ACHN (cell line): ENCODE data around the gene PLAGL2.

ENCODE experiments used
- DNase-seq: peaks from one replicate; pipeline ENCODE4 v3.0.0-alpha.2; 2015
- in situ Hi-C: cut with HindIII; loops from 2 replicates; pipeline ENCODE4 v1.10.0; 2017; ENCODE audit warnings: low sequenced_read_pairs, low pct_ligation_motif_present, low pct_unique_long_range_greater_than_20kb

Gene PLAGL2

DNA sequence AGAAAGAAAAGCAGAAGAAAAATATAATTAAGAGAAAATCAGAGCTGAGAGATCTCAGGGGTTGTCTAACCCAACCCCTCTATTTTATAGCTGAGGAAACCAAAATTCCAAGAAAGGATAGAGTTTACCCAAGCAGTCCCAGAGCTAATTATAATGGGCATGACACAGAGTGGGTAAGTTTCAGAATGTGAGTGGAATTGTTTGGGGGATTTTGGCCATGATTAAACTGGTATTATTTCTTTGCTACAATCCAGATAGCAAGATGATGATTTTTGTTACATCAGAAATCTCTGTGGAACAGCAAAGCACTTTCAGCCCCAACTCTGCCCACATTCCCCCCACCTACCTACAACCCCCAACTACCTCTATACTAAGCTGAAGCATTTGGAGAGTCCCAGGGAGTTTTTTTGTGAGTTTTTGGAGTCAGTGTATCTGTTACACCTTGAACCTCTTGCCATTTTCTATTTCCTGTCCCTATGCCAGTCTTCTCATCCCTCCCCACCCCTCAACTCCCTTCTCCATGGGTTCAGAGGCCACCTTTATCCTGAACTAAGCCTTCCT lies 24.9 kb upstream of the PLAGL2 start:
- DNase-seq = no peak
- in situ Hi-C loops = no loop called here

DNA sequence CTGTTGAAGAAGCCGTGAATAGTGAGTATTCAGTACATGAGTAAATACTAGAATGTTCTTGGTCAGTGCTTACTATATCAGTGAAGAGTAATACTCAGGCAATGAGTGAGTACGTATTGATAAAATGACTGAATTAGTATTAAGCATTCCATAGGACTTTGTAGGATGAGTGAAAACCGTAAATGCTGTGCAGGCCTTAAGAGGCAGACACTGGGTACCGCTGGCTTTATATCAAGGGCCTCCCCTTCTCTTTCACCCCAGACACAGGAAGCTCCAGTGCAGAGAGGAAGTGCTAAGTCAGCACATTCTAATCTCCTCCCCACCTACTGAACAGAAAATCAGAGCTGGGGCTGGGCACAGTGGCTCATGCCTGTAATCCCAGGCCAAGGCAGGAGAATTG lies 24.3 kb upstream of the PLAGL2 start:
- in situ Hi-C loops = no loop called here
- no peak for DNase-seq

DNA sequence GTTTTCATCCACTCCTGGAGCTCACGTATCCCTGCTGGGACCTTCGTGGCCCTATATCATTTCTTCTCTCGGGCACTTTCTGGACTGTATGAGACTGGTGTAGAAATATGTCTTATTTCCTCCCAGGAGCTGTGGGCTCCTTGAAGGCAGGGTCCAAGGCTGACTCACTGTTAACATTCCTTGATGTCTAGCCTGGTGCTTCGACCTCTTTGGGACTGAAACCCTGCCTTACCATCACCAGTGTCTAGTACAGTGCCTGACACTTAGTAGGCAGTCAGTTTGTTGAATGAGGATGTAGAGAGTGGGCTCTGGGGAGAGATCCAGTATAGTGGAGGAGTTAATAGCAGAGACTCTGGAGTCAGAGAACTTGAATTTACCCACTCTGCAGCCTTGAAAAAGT lies 23.7 kb upstream of the PLAGL2 start:
- DNase-seq = no peak
- in situ Hi-C loops = no loop called here

DNA sequence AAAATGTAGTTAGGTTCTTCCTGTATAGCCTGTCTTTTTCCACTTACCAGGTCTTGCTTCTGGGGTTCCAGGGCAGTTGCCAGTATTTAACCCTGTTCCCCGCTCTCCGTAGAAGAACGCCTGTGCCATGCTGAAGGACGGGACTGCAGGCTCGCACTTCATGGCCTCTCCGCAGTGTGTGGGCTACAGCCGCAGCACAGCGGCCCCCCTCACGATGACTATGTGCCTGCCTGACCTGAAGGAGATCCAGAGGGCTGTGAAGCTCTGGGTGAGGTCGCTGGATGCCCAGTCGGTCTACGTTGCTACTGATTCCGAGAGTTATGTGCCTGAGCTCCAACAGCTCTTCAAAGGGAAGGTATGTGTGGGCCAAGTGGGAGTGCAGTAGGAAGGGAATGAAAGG lies 23.2 kb upstream of the PLAGL2 start:
- in situ Hi-C loops = no loop called here
- no peak for DNase-seq

DNA sequence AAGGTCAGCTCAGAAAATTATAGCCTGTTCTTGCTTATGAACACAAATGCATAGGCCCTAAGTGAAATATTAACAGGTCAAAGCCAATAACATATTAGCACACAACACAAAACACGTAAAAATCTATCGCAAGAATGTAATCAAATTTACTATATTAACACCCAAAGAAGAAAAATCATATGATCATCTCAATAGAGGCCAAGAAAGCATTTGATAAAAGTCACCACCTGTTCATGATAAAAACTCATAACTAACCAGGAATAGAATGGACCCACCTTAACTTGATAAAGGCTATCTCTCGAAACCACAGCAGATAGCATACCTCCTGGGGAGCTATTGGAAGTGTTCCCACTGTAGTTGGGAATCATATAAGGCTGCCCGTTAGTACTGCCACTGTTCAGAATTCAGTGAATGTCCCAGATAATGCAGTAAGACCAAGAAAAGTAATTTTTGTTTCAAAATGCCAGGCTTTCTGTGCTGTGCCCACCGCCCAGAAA lies 21.8 kb upstream of the PLAGL2 start:
- DNase-seq = no peak
- in situ Hi-C loops = no loop called here

DNA sequence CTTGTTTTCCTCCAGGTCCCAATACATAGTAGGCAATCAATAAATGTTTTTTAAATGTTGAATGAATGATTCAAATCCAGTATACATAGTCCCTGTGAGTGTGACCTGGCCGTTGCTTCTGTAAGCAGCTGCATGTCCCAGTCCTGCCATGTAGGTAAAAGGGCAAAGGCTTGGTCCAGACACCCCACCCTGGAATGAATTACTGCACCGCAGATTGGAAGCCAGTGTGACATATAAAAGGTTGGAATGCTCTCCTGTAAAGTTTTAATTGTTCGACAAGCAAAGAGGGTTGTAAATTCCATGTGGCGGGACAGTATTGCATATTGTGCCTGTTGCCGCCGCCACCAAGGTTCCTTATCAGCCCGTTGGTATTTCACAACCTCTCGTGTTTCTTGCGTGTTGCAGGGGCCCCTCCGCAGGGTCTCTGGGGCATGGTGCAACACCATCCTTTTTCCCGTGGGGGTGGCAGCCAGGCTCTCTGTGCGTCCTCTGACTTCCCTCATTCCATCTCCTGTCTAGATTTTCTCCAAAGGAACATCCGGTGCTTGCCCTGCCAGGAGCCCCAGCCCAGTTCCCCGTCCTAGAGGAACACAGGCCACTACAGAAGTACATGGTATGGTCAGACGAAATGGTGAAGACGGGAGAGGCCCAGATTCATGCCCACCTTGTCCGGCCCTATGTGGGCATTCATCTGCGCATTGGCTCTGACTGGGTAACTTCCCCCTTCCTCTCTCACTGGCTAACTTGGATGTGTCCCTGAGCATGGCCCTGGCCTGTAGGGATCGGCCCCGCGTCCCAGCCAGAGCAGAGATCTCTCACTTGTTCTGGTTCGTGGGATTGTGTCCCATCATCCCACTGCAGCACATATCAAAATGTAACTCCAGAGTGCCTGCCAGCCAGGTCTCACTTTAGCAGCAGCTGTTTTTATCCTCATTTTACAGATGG lies 20.5 kb upstream of the PLAGL2 start:
- no peak for DNase-seq
- in situ Hi-C loops = no loop called here

DNA sequence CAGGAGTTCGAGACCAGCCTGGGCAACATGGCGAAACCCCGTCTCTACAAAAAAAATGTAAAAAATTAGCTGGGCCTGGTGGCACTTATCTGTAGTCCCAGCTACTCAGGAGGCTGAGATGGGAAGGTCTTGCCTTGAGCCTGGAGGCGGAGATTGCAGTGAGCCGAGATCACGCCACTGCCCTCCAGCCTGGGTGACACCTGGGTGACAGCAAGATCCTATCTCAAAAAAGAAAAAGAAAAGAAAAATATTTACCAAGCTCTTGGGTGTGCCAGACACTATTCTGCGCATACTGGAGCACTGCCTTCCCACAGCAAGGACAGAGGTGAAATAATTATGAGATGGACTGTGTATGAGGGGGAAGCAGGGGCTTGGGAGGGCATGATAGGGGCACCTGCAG lies 19.8 kb upstream of the PLAGL2 start:
- in situ Hi-C loops = no loop called here
- no peak for DNase-seq

DNA sequence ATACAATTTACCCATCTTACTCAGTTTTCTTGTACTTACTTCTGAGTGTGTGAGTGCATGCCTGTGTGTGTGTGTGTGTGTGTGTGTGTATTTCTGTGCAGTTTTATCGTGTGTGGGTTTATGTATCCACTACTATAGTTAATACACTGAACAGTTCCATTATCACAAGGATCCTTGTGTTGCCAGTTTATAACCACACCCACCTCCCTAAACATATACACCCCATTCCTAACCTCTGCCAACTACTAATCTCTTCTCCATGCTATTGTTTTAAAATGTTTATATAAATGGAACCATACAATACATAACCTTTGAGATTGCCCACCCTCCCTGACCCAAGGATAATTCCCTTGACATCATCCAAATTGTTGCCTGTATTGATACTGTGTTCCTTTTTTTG lies 18.8 kb upstream of the PLAGL2 start:
- in situ Hi-C loops = no loop called here
- DNase-seq = no peak

DNA sequence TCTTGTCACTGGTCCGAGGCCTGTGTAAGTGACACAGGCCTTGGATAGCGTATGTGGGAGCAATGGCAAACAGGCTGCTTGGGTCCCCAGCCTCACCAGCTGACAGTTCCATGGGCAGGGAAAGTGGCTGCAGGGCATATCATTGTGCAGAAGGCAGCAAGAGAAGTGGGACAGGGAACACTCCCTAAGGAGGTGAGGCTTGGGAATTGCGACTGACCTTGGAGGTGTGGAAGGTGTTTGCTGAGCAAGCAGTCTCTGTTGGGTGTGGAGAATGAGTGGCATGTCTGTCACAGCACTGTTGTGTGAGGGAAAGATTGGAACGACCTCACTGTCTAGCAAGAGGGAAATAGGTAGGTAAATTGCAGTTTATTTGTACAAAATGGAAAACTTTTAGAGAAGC lies 16.9 kb upstream of the PLAGL2 start:
- DNase-seq = no peak
- in situ Hi-C loops = no loop called here

DNA sequence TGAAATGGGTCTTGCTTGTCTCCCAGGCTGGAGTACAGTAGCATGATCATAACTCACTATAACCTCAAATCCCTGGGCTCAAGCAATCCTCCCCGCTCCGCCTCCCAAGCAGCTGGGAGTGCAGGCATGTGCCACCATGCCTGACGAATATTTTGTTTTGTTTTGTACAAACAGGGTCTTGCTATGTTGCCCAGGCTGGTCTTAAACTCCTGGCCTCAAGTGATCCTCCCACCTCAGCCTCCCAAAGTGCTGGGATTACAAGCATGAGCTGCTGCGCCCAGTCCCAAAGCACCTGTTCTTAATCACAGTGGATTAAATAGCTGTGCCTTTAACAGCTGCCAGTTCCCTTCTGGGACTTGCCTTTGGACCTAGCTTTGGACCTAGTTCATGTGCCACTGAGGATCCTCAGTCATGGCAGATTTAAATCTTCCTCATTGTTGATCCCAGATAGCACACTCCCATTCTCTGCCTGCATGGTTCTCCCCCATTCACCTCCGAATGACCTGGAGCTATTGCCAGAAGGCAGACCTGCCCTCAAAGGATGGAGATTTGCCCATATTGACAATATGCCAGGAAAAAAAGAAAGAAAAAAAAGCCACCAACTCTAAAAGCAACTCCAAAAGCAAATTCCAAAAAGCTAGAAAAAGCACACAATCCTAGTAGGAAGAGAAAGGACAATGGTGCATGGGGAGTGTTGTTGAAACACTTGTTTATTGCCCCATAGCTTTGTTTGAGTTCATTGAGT lies 10.8 kb upstream of the PLAGL2 start:
- DNase-seq = no peak
- in situ Hi-C loops = no loop called here

DNA sequence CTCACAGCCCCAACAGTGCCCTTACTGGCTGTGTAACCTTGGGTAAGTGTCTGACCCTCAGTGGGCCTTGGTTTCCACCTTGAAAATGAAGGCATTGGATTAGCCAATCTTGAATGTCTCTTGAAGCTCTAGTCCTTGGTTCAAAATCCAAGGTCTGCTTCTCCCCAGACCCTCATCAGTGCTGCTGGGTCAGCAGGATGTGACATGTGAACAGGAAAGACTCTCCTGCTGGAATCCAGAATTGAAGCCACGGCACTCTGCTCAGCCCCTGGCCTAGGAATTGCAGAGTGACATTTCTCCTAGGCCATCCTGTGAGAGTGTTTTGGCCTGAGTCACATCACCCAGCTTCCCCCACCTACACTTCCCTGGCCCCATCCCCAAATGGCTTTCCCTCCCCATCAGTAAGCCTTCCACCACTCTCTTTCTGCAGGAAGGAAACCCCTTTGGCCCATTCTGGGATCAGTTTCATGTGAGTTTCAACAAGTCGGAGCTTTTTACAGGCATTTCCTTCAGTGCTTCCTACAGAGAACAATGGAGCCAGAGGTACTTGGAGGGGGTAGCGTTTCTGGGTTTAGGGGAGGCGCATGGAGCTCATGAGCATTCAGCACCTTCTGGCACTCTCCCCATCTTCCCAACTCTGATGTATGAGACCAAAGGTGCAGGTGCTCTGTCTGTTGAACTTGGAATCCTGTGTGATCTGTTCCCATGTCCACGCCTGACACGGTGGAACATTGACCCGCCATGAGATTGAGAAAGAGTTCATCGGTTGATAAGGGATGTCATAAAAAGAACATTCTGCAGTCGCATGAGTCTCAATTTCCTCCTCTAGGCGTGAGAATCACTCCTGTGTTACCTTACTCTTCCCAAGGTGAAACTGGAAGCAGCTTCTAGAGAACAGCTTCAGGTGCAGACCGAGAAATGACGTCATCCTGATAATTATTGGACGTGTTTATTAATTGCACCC lies 8.9 kb upstream of the PLAGL2 start:
- no peak for DNase-seq
- in situ Hi-C loops = no loop called here

DNA sequence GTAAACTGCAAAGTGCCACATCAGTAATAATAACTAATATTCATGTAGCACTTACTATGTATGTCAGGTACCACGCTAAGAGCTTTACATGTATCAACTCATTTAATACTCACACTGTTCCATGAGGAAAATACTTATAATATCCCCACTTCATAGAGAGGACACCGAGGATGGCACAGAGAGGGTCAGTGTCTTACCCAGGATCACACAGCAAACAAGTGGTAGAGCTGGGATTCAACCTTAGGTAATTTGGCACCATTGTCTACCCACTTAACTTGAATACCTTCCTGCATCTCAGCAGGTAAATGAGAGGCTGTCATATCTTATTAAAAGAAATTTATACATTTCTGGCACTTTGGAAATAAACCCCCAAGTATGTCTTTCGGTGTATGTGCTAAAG lies 8.2 kb upstream of the PLAGL2 start:
- DNase-seq = no peak
- in situ Hi-C loops = no loop called here

DNA sequence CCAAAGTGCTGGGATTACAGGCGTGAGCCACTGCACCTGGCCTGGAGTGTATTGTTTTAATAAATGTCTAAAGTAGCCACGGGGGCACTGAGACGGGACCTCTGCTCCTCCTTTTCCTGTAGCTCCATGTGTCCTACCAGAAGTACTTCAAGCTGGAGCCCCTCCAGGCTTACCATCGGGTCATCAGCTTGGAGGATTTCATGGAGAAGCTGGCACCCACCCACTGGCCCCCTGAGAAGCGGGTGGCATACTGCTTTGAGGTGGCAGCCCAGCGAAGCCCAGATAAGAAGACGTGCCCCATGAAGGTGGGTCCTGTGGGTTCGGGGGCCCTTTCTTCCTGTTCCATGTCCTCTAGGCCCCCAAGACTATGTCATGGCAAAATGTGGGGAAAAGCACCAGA lies 7.6 kb upstream of the PLAGL2 start:
- DNase-seq = no peak
- in situ Hi-C loops = no loop called here

DNA sequence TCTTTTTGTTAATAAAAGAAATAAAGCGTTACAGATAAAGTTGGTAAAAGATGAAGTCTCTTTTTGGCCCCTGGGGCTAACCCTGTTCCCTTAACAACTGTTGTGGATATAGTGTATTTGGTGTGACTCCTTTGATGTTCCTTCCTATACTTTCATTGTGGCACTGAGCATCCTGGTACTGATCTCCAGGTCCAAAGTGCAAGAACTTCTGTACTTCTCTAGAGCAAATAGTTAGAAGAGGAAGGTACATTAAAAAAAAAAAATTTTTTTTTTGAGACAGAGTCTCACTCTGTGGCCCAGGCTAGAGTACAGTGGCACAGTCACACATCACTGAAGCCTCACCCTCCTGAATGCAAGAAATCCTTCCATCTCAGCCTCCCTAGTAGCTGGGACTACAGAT lies 6.3 kb upstream of the PLAGL2 start:
- in situ Hi-C loops = no loop called here
- no peak for DNase-seq

DNA sequence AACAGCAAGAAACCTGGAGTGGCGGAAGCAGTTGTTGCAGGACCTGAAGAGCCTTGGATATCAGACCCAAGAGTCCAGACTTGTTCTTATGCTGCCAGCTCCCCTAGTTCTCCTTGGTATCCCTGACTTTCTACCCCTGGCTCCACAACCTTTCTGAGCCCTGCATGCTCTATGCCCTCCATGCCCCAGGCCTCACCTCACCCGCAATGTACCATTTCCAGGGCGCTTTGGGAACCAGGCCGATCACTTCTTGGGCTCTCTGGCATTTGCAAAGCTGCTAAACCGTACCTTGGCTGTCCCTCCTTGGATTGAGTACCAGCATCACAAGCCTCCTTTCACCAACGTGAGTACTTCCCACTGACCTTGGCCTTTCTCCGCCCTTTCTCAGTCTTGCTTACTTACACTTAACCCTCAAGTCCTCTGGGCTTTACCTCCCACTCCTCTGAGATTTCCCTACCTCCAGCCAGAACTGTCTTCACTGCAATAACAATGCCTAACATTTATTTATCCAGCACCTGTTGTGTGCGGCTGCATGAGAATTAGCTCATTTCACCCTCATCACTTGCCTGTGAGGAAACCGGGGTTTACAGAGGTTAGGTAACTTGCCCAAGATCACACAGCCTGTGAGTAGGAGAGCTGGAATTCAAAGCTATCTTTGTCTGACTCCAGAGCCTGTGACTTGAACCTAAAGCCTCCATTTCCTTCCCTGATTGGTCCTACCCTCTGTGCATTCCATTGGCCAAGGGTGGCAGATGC lies 2.5 kb upstream of the PLAGL2 start:
- no peak for DNase-seq
- in situ Hi-C loops = no loop called here

DNA sequence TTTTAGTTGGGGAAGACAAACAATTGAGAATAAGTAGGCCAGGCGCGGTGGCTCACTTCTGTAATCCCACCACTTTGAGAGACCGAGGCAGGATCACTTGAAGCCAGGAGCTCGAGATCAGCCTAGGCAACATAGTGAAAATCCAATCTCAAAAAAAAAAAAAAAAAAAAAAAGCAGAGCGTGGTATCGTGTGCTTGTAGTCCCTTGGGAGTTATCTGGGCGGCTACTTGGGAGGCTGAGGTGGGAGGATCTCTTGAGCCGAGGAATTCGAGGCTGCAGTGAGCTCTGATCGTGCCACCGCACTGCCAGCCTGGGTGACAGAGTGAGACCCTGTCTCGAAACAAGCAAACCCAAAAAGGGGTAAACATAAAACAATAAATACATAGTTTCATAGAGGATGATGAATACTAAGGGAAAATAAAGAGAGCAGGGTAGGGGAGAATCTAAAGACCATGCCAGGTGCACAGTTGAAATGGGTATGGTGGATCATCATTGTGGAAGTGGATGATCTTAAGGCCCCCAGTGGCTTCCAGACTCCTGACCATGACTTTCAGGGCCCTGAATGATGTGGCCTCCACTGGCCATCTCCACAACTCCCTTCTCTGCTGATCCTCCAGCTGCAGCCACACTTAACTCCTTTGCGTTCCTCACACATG lies 1.1 kb upstream of the PLAGL2 start:
- in situ Hi-C loops = no loop called here
- no peak for DNase-seq
